Measurements from ENCODE around the gene FRS2.

- TF ChIP-seq CTCF (IDR thresholded peaks at IDR 0.05) (no peak), POLR2A (IDR thresholded peaks at IDR 0.05) (no peak), EP300 (IDR thresholded peaks at IDR 0.05; ENCODE audit: low read depth) (no peak)
Observed at GRCh38 chr12:69534389-69534822, 64.2 kb downstream of the FRS2 start.
